Measurements from ENCODE around the gene TCF7L1.

The TCF7L1 gene

GRCh38 chr2:85234868-85235267 is 101.7 kb downstream of the TCF7L1 start:
- DNase-seq: no peak

GRCh38 chr2:85235281-85235680 is 102.1 kb downstream of the TCF7L1 start:
- no peak for DNase-seq

GRCh38 chr2:85236084-85236483 is 102.9 kb downstream of the TCF7L1 start:
- DNase-seq: no peak

GRCh38 chr2:85237849-85238565 is 104.8 kb downstream of the TCF7L1 start:
- DNase-seq: no peak

GRCh38 chr2:85238607-85239006 is 105.4 kb downstream of the TCF7L1 start:
- DNase-seq: no peak

GRCh38 chr2:85239102-85239501 is 105.9 kb downstream of the TCF7L1 start:
- no peak for DNase-seq

GRCh38 chr2:85240055-85240454 is 106.9 kb downstream of the TCF7L1 start:
- DNase-seq: no peak

- no peak for DNase-seq
Measured at GRCh38 chr2:85242321-85242720, 109.1 kb downstream of the TCF7L1 start.

- DNase-seq: peak; percentile 21
Measured at GRCh38 chr2:85243101-85244072, 110.2 kb downstream of the TCF7L1 start.

- DNase-seq: no peak
Measured at GRCh38 chr2:85244828-85245227, 111.6 kb downstream of the TCF7L1 start.

- DNase-seq: no peak
Measured at GRCh38 chr2:85245891-85246290, 112.7 kb downstream of the TCF7L1 start.

- no peak for DNase-seq
Measured at GRCh38 chr2:85246348-85246747, 113.2 kb downstream of the TCF7L1 start.

GRCh38 chr2:85247610-85248009 is 114.4 kb downstream of the TCF7L1 start:
- DNase-seq: no peak

GRCh38 chr2:85248773-85249509 is 115.7 kb downstream of the TCF7L1 start:
- DNase-seq: no peak

- DNase-seq: no peak
Measured at GRCh38 chr2:85250045-85250444, 116.9 kb downstream of the TCF7L1 start.

GRCh38 chr2:85251070-85251616 is 118.0 kb downstream of the TCF7L1 start:
- DNase-seq: no peak

- DNase-seq: no peak
Measured at GRCh38 chr2:85253890-85254289, 120.7 kb downstream of the TCF7L1 start.

- DNase-seq: no peak
Measured at GRCh38 chr2:85254540-85255300, 121.5 kb downstream of the TCF7L1 start.

GRCh38 chr2:85255456-85255812 is 122.2 kb downstream of the TCF7L1 start:
- DNase-seq: no peak

GRCh38 chr2:85255813-85256594 is 122.8 kb downstream of the TCF7L1 start:
- no peak for DNase-seq

- DNase-seq: no peak
Measured at GRCh38 chr2:85257359-85257969, 124.3 kb downstream of the TCF7L1 start.
